A172 (cell line): ENCODE results near the gene ZBTB7B. TPM values are rescaled to one million over a fixed set of nuclear protein-coding genes. Genes with fewer than 3 reads are reported as not detected.

Experiments
- DNase-seq: peaks from one replicate; pipeline ENCODE4 v3.0.0-alpha.2; 2015; ENCODE audit warnings: low spot score
- total RNA-seq: library from RNA; depleted of rRNA; stranded (reverse); fragments of >200 nt; shearing (Covaris generic); gene quantifications from 2 replicates; pipeline ENCODE4 v1.2.3, GENCODE V29; 2014

The ZBTB7B gene
- total RNA-seq, 1 experiment from 2014 or later: 29.5 TPM

GRCh38 chr1:155017041-155017945 lies 14.7 kb downstream of the ZBTB7B start:
- peak; percentile 92 for DNase-seq

GRCh38 chr1:155017946-155018316 lies 15.3 kb downstream of the ZBTB7B start:
- no peak for DNase-seq

- DNase-seq: no peak
Observed at GRCh38 chr1:155018617-155019348, 16.2 kb downstream of the ZBTB7B start.

- DNase-seq: no peak
Observed at GRCh38 chr1:155019377-155020245, 17.0 kb downstream of the ZBTB7B start.

GRCh38 chr1:155022136-155022926 lies 19.7 kb downstream of the ZBTB7B start:
- peak; percentile 52 for DNase-seq

- no peak for DNase-seq
Observed at GRCh38 chr1:155022927-155023236, 20.3 kb downstream of the ZBTB7B start.

GRCh38 chr1:155023627-155024026 lies 21.0 kb downstream of the ZBTB7B start:
- DNase-seq: no peak

GRCh38 chr1:155024315-155024714 lies 21.7 kb downstream of the ZBTB7B start:
- no peak for DNase-seq

- DNase-seq: no peak
Observed at GRCh38 chr1:155026154-155026553, 23.6 kb downstream of the ZBTB7B start.

- DNase-seq: peak; percentile 56
Observed at GRCh38 chr1:155026588-155026987, 24.0 kb downstream of the ZBTB7B start.

GRCh38 chr1:155029513-155030242 lies 27.1 kb downstream of the ZBTB7B start:
- DNase-seq: no peak

- DNase-seq: no peak
Observed at GRCh38 chr1:155030243-155030795, 27.7 kb downstream of the ZBTB7B start.

- no peak for DNase-seq
Observed at GRCh38 chr1:155030899-155031298, 28.3 kb downstream of the ZBTB7B start.

GRCh38 chr1:155032886-155033285 lies 30.3 kb downstream of the ZBTB7B start:
- no peak for DNase-seq

- DNase-seq: no peak
Observed at GRCh38 chr1:155033524-155033923, 30.9 kb downstream of the ZBTB7B start, which contains the start of the genes DCST1 and DCST2. DCST1 (plus strand) TSS chr1:155033824; CDS start chr1:155034037, 213 bp downstream. DCST2 (minus strand) TSS chr1:155033781; CDS start chr1:155033701, 80 bp downstream.

GRCh38 chr1:155034318-155035208 lies 32.0 kb downstream of the ZBTB7B start:
- no peak for DNase-seq

GRCh38 chr1:155035936-155036335 lies 33.3 kb downstream of the ZBTB7B start:
- no peak for DNase-seq

GRCh38 chr1:155037043-155037442 lies 34.4 kb downstream of the ZBTB7B start:
- no peak for DNase-seq

GRCh38 chr1:155037851-155038441 lies 35.3 kb downstream of the ZBTB7B start:
- DNase-seq: no peak
